ENCODE measurements around the gene CCDC78.

The CCDC78 gene

DNA sequence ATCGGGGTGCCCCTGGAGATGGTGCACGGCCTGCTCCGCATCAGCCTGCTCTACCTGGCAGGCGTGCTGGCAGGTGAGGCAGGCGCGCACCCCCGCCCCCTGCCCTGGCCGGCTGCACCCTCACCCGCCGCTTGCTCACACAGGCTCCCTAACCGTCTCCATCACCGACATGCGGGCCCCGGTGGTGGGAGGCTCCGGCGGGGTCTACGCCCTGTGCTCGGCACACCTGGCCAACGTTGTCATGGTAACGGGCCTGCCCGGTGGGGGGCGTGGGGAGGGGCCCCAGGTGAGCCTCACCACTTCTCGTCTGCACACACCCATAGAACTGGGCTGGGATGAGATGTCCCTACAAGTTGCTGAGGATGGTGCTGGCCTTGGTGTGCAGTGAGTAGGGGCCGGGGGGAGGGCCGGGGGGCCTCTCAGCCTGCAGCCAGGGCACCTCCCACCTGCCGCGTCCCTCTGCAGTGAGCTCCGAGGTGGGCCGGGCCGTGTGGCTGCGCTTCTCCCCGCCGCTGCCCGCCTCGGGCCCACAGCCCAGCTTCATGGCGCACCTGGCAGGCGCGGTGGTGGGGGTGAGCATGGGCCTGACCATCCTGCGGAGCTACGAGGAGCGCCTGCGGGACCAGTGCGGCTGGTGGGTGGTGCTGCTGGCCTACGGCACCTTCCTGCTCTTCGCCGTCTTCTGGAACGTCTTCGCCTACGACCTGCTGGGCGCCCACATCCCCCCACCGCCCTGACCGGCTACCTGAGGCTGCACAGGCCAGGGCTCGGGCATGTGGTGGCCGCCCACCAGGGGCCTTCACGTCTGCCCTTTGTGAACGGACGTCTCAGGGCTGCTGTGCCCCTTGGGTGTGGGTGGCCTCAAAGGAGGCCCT is 48.7 kb downstream of the CCDC78 start:
- DNase-seq, result peak; percentile 27

DNA sequence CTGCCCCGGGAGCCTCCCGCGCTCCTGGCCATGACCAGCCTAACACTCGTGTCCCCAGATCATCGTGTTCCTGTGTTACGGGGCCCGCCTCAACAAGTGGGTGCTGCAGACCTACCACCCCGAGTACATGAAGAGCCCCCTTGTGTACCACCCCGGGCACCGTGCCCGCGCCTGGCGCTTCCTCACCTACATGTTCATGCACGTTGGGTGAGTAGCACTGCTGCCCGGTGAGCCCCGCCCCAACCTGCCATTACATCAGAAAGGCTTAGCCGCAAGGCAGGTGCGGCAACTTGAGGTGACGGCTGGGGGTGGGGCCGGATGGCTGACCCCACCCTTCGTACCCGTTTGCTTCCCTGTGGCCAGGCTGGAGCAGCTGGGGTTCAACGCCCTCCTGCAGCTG is 49.3 kb downstream of the CCDC78 start:
- peak; percentile 79 for DNase-seq

DNA sequence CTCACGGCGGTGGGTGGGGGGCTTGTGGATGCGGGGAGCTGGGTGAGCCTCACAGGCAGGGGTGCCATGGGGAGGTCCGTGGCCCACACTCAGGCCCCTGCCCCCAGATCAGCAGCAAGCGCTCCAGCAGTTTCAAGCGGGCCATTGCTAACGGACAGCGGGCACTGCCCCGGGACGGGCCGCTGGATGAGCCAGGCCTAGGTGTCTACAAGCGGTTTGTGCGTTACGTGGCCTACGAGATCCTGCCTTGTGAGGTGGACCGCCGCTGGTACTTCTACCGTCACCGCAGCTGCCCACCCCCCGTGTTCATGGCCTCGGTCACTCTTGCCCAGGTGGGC is 49.7 kb downstream of the CCDC78 start:
- no peak for DNase-seq

DNA sequence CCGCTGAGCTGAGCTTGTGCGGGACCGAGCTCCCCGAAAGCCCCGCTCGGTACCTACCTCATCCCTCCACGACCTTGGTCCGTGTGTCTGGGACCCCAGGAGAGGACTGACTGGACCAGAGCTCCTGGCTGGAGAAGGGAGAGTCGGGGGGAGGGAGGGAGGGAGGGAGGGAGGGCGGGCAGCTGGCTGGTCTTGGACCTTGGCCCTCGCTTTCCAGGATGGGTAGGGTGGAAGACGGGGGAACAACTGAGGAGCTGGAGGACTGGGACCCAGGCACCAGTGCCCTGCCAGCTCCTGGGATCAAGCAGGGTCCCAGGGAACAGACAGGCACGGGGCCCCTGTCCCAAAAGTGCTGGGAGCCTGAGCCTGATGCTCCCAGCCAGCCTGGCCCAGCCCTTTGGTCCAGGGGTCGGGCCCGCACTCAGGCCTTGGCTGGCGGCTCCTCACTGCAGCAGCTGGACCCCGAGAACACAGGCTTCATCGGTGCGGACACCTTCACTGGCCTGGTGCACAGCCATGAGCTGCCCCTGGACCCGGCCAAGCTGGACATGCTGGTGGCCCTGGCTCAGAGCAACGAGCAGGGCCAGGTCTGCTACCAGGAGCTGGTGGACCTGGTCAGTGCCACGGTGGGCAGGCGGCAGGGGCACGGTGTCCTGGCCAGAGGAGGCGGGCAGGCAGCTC is 50.2 kb downstream of the CCDC78 start:
- no peak for DNase-seq

DNA sequence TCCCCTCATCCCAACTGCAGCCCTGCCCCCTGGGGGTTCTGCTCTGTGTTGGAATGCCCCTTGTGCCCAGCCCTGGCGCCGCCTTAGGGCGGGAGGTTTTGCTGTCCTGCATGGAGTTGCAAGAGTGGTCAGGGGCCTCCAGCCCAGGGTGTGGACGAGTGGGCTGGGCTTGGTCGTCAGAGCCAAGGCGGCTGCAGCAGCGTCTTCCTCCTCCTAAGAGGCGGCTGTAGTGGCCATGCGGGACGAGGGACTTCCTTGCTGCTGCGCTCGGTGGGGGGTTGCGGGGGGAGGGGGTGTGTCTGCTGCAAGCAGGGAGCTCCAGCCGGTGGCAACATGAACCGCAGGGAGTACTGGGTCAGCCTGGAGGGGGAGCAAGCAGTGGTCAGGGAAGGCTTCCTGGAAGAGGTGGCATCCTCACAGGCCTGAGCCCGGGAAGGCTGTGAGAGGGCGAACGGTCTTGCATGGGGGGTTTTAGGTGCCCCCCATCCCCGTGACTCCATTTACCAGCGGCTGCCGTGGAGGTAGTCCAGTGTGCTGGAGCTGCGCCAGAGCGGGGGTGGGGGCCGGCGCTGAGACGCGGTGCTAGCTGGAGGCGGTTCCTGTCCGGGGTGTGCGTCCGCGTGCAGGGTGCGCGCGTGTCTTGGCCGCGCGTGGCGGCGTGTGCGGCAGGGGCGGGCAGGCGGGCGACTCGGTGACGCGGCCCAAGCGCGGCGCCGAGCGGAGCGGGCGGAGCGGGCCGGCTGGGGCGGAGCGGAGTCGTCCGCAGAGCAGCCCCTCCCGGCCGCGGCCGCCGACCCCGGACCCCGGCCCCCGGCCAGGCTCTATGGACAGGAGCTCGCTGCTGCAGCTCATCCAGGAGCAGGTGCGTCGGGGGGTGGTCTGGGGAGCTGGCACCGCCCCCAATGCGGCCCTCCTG is 51.0 kb downstream of the CCDC78 start, which contains the start of gene RHBDL1:
TSS of gene RHBDL1 (plus strand) at position 704 of the 916 bp plus-strand sequence. CDS start at position 824, 120 bp downstream.
- no peak for DNase-seq

DNA sequence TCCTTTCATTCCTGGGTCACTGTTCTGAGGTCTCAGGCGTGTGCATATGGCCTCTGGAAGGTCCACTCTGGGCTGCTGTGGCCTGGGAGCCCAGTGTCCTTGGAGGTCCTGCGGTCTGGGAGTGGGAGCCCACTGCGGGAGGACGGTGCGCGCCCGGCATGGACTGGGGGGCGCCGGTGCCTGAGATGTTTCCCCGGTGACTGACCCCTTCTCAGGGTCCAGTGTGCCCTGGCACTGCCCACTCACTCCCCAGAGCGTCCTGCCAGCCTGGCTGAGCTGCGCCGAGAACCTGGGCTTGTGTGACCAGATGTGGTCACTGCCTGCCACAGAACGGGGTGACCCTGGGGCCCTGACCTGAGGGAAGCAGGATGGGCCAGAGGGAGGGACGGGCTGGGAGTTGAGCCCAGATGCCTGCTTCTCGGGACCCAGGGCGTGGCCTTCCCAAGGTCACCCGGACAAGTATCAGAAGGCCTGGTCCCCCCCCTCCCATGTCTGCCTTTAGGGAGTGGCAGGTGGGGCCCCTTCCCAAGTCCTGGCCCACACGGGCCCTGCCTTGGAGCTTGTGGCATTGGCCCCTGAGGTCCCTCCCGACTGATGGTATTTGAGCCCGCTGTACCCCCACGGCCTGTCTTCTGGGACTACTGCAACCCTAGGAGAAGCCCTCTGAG is 51.9 kb downstream of the CCDC78 start:
- DNase-seq, result no peak

DNA sequence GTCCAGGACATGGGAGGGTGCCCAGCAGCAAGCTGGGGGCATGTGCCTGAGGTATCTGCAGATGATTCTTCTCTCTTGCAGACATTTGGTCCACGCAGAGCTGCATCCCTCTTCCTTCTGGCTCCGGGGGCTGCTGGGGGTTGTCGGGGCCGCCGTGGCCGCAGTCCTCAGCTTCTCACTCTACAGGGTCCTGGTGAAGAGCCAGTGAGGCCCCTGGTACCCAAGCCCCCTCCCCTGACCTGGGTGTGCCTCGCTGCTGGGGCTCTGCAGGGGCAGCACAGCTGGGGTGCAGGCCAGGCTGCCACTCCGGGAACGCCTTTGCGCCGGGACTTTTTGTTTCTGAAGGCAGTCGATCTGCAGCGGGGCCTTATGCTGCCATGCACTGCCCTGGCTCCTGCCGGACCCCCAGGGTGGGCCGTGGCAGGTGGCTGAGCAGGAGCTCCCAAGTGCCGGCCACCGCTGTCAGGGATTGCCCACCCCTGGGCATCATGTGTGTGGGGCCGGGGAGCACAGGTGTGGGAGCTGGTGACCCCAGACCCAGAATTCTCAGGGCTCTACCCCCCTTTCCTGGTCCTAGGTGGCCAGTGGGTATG is 52.7 kb downstream of the CCDC78 start:
- no peak for DNase-seq

DNA sequence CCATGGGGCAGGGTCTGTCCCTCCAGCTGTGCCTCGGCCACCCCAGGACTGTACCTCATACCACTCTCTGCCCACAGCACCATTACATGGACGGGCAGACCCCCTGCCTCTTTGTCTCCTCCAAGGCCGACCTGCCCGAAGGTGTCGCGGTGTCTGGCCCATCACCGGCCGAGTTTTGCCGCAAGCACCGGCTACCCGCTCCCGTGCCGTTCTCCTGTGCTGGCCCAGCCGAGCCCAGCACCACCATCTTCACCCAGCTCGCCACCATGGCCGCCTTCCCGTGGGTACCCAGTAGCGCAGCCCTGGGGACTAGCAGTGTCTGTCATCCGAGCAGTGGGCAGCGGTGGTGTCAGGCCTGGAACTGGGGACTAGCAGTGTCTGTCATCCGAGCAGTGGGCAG is 53.4 kb downstream of the CCDC78 start:
- DNase-seq, result no peak

Measured in NCI-H1436 (cell line).